ENCODE data around the gene PRR4. TPM values are rescaled to one million over a fixed set of nuclear protein-coding genes. Genes with fewer than 3 reads are reported as not detected.

The PRR4 gene
- total RNA-seq, 1 donor from 2014 or later = 2.3 TPM

DNA sequence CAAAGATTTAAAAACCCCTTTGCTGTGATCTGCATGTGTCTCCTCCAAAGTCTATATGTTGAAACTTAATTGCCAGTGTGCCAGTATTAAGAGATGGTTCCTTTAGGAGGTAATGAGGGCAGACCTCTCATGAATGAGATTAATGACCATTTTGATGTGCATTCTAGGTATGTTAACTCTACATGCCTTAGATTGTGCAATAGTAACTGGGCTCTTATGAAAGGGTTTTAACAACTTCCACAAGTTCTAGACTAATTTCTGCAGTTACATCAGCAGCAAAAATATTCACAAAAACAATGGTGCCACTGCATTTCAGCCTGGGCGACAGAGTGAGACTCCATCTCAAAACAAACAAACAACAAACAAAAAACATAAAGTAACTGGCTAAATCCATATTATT is 19.3 kb downstream of the PRR4 start:
- no peaks in the 10 kb centered on the region for H3K27me3 Mint-ChIP-seq (ENCODE audit: low read depth)
- H3K4me3 Mint-ChIP-seq (ENCODE audit: unreplicated experiment) = no peak overlapping the region
- TF ChIP-seq, protein P1, sequence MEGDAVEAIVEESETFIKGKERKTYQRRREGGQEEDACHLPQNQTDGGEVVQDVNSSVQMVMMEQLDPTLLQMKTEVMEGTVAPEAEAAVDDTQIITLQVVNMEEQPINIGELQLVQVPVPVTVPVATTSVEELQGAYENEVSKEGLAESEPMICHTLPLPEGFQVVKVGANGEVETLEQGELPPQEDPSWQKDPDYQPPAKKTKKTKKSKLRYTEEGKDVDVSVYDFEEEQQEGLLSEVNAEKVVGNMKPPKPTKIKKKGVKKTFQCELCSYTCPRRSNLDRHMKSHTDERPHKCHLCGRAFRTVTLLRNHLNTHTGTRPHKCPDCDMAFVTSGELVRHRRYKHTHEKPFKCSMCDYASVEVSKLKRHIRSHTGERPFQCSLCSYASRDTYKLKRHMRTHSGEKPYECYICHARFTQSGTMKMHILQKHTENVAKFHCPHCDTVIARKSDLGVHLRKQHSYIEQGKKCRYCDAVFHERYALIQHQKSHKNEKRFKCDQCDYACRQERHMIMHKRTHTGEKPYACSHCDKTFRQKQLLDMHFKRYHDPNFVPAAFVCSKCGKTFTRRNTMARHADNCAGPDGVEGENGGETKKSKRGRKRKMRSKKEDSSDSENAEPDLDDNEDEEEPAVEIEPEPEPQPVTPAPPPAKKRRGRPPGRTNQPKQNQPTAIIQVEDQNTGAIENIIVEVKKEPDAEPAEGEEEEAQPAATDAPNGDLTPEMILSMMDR (IDR thresholded peaks at IDR 0.05) = no peak
- H3K36me3 Mint-ChIP-seq (ENCODE audit: low read depth) = no peaks in the 10 kb centered on the region
- H3K27ac Mint-ChIP-seq (ENCODE audit: unreplicated experiment) = no peak overlapping the region
- DNase-seq (ENCODE audit: low spot score) = no peak
- H3K9me3 Mint-ChIP-seq (ENCODE audit: low read depth) = no peaks in the 10 kb centered on the region
- H3K4me1 Mint-ChIP-seq (ENCODE audit: low read depth) = no peaks in the 10 kb centered on the region

DNA sequence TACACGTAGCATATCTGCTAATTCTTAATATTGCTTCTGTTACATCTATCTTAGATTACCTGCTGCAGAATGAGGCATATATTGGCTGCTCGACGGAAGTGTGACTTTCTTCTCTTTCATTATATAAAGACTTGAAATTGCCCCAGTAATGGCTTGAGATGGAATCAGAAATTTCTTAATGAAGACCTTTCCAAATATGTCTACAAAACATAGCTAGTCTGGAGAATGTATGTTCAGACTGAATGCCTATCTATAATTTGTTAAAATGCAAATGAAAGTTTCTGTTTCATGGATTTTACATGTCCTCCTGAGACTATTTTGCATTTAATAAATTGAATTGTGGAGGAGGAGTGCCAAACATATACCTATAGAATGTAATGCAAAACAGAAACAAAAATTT is 23.0 kb downstream of the PRR4 start, which contains the start of gene TAS2R10:
Gene TAS2R10 (minus strand): TSS at position 101 of the 400 bp plus-strand sequence. CDS start 89 bp downstream, at position 12.
- Mint-ChIP-seq H3K4me1 (ENCODE audit: low read depth) (peaks cover 10% of the 10 kb centered on the region), H3K9me3 (ENCODE audit: low read depth) (no peaks in the 10 kb centered on the region), H3K27ac (ENCODE audit: unreplicated experiment) (no peak within 1 kb of the TSS), H3K27me3 (ENCODE audit: low read depth) (no peaks in the 10 kb centered on the region), H3K4me3 (ENCODE audit: unreplicated experiment) (no peak within 1 kb of the TSS), H3K36me3 (ENCODE audit: low read depth) (no peaks in the 10 kb centered on the region)
- no peak for DNase-seq (ENCODE audit: low spot score)
- TF ChIP-seq, protein P1 (IDR thresholded peaks at IDR 0.05) = no peak

DNA sequence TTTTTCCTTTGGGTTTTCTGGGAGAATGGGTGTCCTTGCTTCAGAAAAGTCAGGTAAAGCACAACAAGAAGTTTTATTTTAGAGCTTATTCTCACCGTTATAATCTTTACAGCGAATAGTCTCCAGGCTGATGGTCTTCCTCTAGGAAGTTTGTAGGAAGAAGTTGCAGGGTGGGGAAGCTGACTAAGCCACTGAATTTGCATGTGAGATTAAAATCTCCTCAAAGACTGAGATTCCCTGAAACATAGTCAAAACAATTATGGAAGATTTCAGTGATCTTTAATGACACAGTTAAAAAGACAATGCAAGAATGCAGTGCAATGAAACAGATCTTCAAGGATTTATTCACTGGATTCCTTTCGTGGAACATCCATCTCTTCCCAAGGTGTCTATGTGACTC is 24.3 kb downstream of the PRR4 start:
- TF ChIP-seq, protein P1 (IDR thresholded peaks at IDR 0.05) = no peak
- Mint-ChIP-seq H3K27me3 (ENCODE audit: low read depth) (no peaks in the 10 kb centered on the region), H3K36me3 (ENCODE audit: low read depth) (no peaks in the 10 kb centered on the region), H3K4me1 (ENCODE audit: low read depth) (peaks cover 10% of the 10 kb centered on the region), H3K9me3 (ENCODE audit: low read depth) (no peaks in the 10 kb centered on the region), H3K4me3 (ENCODE audit: unreplicated experiment) (no peak overlapping the region), H3K27ac (ENCODE audit: unreplicated experiment) (no peak overlapping the region)
- DNase-seq (ENCODE audit: low spot score) = no peak

DNA sequence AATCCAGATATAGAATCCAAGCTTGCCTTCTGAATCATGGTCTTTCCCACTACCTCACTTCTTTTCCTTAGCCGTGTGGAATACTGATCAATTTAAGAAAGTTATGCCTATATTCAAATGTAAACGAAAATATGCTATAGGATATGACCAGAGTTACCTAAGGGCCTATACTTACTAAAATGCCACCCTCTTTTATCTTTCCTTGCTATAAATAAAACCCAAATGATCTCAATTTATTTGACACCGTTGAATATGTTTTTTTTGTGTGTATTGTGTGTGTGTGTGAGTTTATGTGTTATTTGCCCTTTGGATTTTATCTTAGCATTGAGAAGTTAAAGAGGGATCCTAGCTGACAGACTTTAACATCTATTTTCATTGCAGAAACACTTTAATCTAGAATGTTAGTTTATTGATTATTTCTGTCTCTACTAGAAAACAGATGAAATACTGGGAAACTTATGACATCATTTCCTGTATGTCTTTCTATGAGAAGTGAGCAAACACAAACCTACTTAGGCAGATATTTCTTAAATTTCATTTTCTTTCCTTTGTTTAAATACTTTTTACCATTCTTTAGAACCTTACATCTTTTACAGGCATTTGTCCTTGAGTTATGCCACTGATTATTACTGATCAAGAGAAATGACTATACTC is 37.3 kb downstream of the PRR4 start:
- TF ChIP-seq, protein P1 (IDR thresholded peaks at IDR 0.05) = no peak
- no peak overlapping the region for H3K4me3 Mint-ChIP-seq (ENCODE audit: unreplicated experiment)
- H3K4me1 Mint-ChIP-seq (ENCODE audit: low read depth) = no peaks in the 10 kb centered on the region
- H3K27me3 Mint-ChIP-seq (ENCODE audit: low read depth) = peaks cover 7% of the 10 kb centered on the region
- no peak for DNase-seq (ENCODE audit: low spot score)
- H3K36me3 Mint-ChIP-seq (ENCODE audit: low read depth) = no peaks in the 10 kb centered on the region
- peaks cover 4% of the 10 kb centered on the region for H3K9me3 Mint-ChIP-seq (ENCODE audit: low read depth)
- H3K27ac Mint-ChIP-seq (ENCODE audit: unreplicated experiment) = no peak overlapping the region

DNA sequence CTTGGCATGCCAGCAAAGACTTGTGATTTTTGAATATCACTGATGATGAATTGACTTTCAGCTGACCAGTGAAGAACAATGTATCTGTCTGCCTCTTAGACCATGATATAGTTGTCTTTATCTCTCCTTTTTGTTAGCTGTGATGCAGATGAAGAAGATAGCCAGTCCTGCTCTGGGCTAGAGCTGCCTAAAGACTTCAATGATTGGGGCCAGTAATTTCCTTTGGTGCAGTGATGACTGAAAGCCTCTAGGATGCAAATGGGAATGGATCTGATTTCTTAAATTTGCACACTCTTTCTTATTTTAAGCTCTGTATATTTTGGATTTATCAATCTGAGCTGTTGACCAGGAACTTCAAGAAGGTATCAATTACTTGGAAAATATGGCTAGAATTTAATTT is 39.2 kb downstream of the PRR4 start, which contains the start of gene TAS2R9:
Gene TAS2R9 (minus strand): TSS at position 101 of the 400 bp plus-strand sequence. CDS start 93 bp downstream, at position 8.
- no peaks in the 10 kb centered on the region for H3K36me3 Mint-ChIP-seq (ENCODE audit: low read depth)
- DNase-seq (ENCODE audit: low spot score) = no peak
- no peaks in the 10 kb centered on the region for H3K4me1 Mint-ChIP-seq (ENCODE audit: low read depth)
- TF ChIP-seq, protein P1 (IDR thresholded peaks at IDR 0.05) = no peak
- H3K27ac Mint-ChIP-seq (ENCODE audit: unreplicated experiment) = no peak within 1 kb of the TSS
- H3K27me3 Mint-ChIP-seq (ENCODE audit: low read depth) = peaks cover 7% of the 10 kb centered on the region
- H3K4me3 Mint-ChIP-seq (ENCODE audit: unreplicated experiment) = no peak within 1 kb of the TSS
- no peaks in the 10 kb centered on the region for H3K9me3 Mint-ChIP-seq (ENCODE audit: low read depth)

All from chondrocyte (in vitro differentiated cells).